ENCODE data around the gene RNF144A.
A peak's percentile ranks its signal among the peaks of the same experiment; 100 is the strongest.

The RNF144A gene, protein sequence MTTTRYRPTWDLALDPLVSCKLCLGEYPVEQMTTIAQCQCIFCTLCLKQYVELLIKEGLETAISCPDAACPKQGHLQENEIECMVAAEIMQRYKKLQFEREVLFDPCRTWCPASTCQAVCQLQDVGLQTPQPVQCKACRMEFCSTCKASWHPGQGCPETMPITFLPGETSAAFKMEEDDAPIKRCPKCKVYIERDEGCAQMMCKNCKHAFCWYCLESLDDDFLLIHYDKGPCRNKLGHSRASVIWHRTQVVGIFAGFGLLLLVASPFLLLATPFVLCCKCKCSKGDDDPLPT

DNA sequence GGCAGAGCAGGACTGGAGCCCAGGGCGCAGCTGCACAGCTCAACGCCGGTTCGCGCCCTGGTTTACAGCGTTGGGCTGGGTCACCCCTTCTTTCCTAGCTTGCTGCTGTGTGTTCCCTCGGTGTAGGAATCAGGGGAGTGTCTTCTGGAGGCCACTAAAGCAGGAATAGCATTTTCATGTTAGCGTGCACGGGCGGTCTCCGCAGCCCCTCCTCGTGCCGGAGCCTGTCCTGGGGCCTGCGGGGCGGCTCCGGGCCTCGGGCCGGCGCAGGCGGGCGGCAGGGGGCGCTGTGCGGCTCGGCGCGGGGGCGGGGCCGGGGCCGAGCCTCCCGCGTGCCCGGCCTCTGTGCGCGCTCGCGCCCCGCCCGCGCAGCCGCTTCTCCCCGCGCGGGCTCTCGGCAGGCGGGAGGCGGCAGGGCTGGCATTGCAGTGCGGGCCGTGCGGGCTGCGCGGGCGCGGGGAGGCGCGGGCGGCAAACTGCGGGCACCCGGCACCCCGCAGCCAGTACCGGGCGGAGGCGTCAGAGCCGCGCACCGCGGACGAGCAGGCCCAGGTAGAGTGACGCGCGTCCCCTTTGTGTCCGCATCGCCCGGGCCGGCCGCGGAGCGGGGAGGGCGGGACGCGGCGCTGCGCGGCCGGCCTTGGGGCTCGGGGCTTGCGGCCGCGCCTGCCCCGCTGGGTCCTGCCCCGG lies at the start of gene RNF144A:
Gene RNF144A (plus strand): TSS at position 342 of the 690 bp plus-strand sequence. CDS start 79,515 bp downstream, outside the sequence.
- TF ChIP-seq, protein P1, sequence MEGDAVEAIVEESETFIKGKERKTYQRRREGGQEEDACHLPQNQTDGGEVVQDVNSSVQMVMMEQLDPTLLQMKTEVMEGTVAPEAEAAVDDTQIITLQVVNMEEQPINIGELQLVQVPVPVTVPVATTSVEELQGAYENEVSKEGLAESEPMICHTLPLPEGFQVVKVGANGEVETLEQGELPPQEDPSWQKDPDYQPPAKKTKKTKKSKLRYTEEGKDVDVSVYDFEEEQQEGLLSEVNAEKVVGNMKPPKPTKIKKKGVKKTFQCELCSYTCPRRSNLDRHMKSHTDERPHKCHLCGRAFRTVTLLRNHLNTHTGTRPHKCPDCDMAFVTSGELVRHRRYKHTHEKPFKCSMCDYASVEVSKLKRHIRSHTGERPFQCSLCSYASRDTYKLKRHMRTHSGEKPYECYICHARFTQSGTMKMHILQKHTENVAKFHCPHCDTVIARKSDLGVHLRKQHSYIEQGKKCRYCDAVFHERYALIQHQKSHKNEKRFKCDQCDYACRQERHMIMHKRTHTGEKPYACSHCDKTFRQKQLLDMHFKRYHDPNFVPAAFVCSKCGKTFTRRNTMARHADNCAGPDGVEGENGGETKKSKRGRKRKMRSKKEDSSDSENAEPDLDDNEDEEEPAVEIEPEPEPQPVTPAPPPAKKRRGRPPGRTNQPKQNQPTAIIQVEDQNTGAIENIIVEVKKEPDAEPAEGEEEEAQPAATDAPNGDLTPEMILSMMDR (IDR thresholded peaks at IDR 0.05; ENCODE audit: low read depth, low read length): no peak
- no peak within 1 kb of the TSS for H3K4me3 ChIP-seq (ENCODE audit: low read depth, low read length)

DNA sequence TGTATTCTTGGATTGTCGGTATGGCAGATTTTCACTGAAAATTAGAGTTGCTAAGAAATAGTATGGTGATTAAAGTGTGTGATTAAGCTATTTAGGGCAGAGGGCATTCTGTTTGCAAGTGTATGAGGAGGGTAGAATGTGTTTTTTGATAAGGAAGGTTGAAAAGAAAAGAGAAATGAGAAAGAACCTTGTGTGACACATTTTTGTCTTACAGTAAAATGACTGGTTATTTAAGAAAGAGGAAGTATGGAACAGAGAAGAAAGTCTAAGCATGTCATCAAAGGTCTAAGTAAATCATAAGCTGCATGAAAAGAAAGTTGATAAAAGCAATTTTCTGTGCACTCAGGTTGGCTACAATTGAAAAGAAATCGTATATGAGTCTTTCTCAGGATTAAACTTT lies 44.8 kb upstream of the RNF144A start:
- H3K4me3 ChIP-seq (ENCODE audit: low read depth, low read length): no peak overlapping the region
- TF ChIP-seq, protein P1 (IDR thresholded peaks at IDR 0.05; ENCODE audit: low read depth, low read length): no peak

DNA sequence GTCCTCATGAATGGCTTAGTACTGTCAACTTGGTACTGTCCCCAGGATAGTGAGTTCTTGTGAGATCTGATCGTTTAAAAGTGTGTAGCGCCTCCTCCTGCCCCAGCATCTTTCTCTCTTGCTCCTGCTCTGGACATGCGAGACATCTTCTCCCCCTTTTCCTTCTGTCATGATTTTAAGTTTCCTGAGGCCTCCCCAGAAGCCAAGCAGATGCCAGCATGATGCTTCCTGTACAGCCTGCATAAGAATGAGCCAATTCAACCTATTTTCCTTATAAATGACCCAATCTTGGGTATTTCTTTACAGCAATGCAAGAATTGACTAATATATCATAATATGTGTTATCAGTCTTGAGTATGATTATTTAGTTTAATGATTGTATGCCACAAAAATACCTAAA lies 43.2 kb upstream of the RNF144A start:
- TF ChIP-seq, protein P1 (IDR thresholded peaks at IDR 0.05; ENCODE audit: low read depth, low read length): no peak
- H3K4me3 ChIP-seq (ENCODE audit: low read depth, low read length): no peak overlapping the region

DNA sequence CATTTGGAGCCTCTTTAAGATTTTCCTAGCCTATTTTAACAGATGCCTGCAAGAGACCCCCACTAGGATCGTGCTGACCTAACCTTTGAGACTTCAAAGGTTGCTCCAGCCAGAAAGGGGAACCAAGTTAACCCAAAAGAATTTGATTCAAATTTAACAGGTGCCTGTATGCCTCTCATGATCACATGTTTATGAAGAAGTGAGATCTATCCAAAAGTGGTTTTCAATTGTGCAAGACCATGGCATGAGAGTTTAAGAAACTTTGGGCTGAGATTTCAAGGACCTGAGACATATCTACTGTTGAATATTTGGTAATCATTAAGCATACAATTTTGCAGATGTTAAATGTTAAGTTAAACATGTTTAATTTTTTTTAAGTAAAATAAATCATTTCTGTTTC lies 40.9 kb upstream of the RNF144A start:
- TF ChIP-seq, protein P1 (IDR thresholded peaks at IDR 0.05; ENCODE audit: low read depth, low read length): no peak
- H3K4me3 ChIP-seq (ENCODE audit: low read depth, low read length): no peak overlapping the region

DNA sequence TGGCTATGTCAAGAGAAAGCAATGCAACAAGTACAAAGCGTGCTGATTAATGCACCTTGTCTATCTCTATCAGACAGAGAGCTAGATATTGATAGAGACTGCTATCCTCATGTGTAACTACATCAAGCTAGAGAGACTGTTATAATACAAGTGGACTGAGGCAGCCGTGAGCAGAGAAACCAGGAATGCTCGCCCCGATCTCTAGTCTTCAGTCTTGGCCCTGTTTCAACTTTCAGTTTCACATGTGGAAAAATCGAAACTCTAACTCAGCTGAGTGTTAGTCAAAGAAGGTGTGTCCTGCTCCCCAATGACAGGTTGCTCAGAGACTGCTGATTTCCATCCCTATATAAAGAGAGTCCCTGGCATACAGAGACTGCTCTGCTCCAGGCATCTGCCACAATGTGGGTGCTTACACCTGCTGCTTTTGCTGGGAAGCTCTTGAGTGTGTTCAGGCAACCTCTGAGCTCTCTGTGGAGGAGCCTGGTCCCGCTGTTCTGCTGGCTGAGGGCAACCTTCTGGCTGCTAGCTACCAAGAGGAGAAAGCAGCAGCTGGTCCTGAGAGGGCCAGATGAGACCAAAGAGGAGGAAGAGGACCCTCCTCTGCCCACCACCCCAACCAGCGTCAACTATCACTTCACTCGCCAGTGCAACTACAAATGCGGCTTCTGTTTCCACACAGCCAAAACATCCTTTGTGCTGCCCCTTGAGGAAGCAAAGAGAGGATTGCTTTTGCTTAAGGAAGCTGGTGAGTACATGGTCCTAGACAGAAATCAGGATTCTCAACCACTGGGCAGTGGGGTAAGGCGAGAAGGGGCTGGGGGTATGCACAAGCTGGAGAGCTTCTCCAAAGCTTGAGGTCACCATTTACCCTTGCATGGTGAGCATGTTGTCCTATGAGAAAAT lies 39.6 kb upstream of the RNF144A start, which contains the start of gene RSAD2:
Gene RSAD2 (plus strand): TSS at position 376 of the 903 bp plus-strand sequence. CDS start 24 bp downstream, at position 400.
- TF ChIP-seq, protein P1 (IDR thresholded peaks at IDR 0.05; ENCODE audit: low read depth, low read length): no peak
- H3K4me3 ChIP-seq (ENCODE audit: low read depth, low read length): peak within 1 kb of the TSS; percentile 38

DNA sequence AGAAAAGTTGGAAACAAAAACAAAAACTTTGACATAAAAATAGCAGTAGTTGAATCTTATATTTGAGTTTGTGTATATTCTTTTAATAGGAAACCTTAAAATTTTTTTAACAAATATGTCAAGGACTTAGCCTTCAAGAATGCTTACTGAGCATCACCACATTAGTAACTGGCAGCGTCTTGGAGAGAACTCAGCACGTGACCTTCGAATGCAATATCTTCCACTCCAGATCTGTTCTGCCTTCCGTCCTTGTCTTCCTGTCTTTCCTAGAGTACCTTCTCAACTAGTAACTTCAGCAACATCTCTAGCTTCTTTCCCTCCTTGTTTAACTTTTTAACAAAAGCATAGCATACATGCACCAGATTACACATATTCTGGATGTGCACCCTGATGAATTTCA lies 38.7 kb upstream of the RNF144A start:
- H3K4me3 ChIP-seq (ENCODE audit: low read depth, low read length): no peak overlapping the region
- TF ChIP-seq, protein P1 (IDR thresholded peaks at IDR 0.05; ENCODE audit: low read depth, low read length): no peak

Measured in WI38 (cell line).